Liver (tissue), 9 donors: ENCODE results near the gene ERVK3-1. TPM values are rescaled to one million over a fixed set of nuclear protein-coding genes. Genes with fewer than 3 reads are reported as not detected.
A peak's percentile ranks its signal among the peaks of the same experiment; 100 is the strongest.

Experiments
- DNase-seq: peaks from one replicate; pipeline ENCODE4 v3.0.0-alpha.2; 2017; ENCODE audit warnings: low spot score
- H3K27ac ChIP-seq, 2 donors: one replicate each; pipeline ENCODE4 v1.7.0; 2013; ENCODE audit warnings: inconsistent platforms in 2 of 2, low read length in 2 of 2, control low read depth in 1 of 2, low read depth in 1 of 2, mild to moderate bottlenecking in 1 of 2
- H3K27me3 ChIP-seq, 4 donors: one replicate each; pipeline versions ENCODE4 v1.6.1 to v1.7.0; 2013; ENCODE audit warnings: low read length in 3 of 4, inconsistent platforms in 1 of 4, mild to moderate bottlenecking in 1 of 4, moderate library complexity in 1 of 4; ENCODE audit not compliant: control insufficient read depth in 4 of 4, insufficient read depth in 4 of 4
- H3K36me3 ChIP-seq, 4 donors: one replicate each; pipeline versions ENCODE4 v1.6.1 to v1.7.0; 2013; ENCODE audit warnings: low read length in 3 of 4, mild to moderate bottlenecking in 3 of 4, low read depth in 1 of 4, moderate library complexity in 1 of 4; ENCODE audit not compliant: control insufficient read depth in 4 of 4, insufficient read depth in 3 of 4
- H3K4me1 ChIP-seq, 4 donors: one replicate each; pipeline versions ENCODE4 v1.6.1 to v1.7.0; 2013; ENCODE audit warnings: low read length in 3 of 4, mild to moderate bottlenecking in 3 of 4, moderate library complexity in 1 of 4; ENCODE audit not compliant: control insufficient read depth in 4 of 4, insufficient read depth in 4 of 4
- H3K4me3 ChIP-seq, 3 donors: one replicate each; pipeline versions ENCODE4 v1.6.1 to v1.7.0; 2013; ENCODE audit warnings: low read length in 3 of 3, control low read depth in 1 of 3, low read depth in 1 of 3, mild to moderate bottlenecking in 1 of 3
- H3K9ac ChIP-seq, 2 donors: one replicate each; pipeline ENCODE4 v1.7.0; 2013; ENCODE audit warnings: low read length in 2 of 2, mild to moderate bottlenecking in 2 of 2, moderate library complexity in 2 of 2, control low read depth in 1 of 2, low read depth in 1 of 2
- H3K9me3 ChIP-seq, 4 donors: one replicate each; pipeline versions ENCODE4 v1.6.1 to v1.7.0; 2013; ENCODE audit warnings: low read length in 3 of 4; ENCODE audit not compliant: control insufficient read depth in 4 of 4
- CTCF ChIP-seq: fragments of 150-350 bp; IDR thresholded peaks from 2 replicates; pipeline ENCODE4 v1.5.1; 2017; ENCODE audit warnings: improper control_type of control experiment, low read depth, low read length; ENCODE audit not compliant: missing input control
- EGR1 ChIP-seq, 2 donors: IDR thresholded peaks; 2 replicates each; pipeline ENCODE4 v1.6.1; 2016 to 2018; ENCODE audit warnings: antibody characterized with exemption in 2 of 2, low read depth in 2 of 2
- FOXA1 ChIP-seq: IDR thresholded peaks from 2 replicates; pipeline ENCODE4 v1.6.1; 2016; ENCODE audit warnings: antibody characterized with exemption
- FOXA2 ChIP-seq: IDR thresholded peaks from 2 replicates; pipeline ENCODE4 v1.6.1; 2016; ENCODE audit warnings: antibody characterized with exemption
- GABPA ChIP-seq, 2 donors: IDR thresholded peaks in 1 of 2; conservative IDR thresholded peaks in 1 of 2; 2 replicates each; pipeline ENCODE4 v1.6.1; 2016; ENCODE audit warnings: antibody characterized with exemption in 2 of 2, mild to moderate bottlenecking in 1 of 2, moderate library complexity in 1 of 2
- HNF4A ChIP-seq, 2 donors: conservative IDR thresholded peaks; 2 replicates each; pipeline ENCODE4 v1.6.1; 2016; ENCODE audit warnings: antibody characterized with exemption in 2 of 2, mild to moderate bottlenecking in 2 of 2
- HNF4G ChIP-seq: IDR thresholded peaks from 2 replicates; pipeline ENCODE4 v1.6.1; 2016; ENCODE audit warnings: antibody characterized with exemption
- JUND ChIP-seq, 2 donors: IDR thresholded peaks; 2 replicates each; pipeline ENCODE4 v1.6.1; 2016; ENCODE audit warnings: antibody characterized with exemption in 2 of 2
- NR2F2 ChIP-seq: IDR thresholded peaks from 2 replicates; pipeline ENCODE4 v1.6.1; 2016; ENCODE audit warnings: antibody characterized with exemption
- RAD21 ChIP-seq, 2 donors: IDR thresholded peaks; 2 replicates each; pipeline ENCODE4 v1.6.1; 2016; ENCODE audit warnings: antibody characterized with exemption in 2 of 2, mild to moderate bottlenecking in 2 of 2
- REST ChIP-seq: IDR thresholded peaks from 2 replicates; pipeline ENCODE4 v1.6.1; 2016; ENCODE audit warnings: antibody characterized with exemption, mild to moderate bottlenecking
- RXRA ChIP-seq, 2 donors: IDR thresholded peaks; 2 replicates each; pipeline ENCODE4 v1.6.1; 2017 to 2018; ENCODE audit warnings: antibody characterized with exemption in 2 of 2, mild to moderate bottlenecking in 1 of 2
- SP1 ChIP-seq: IDR thresholded peaks from 2 replicates; pipeline ENCODE4 v1.6.1; 2018; ENCODE audit warnings: antibody characterized with exemption, mild to moderate bottlenecking
- TAF1 ChIP-seq: conservative IDR thresholded peaks from 2 replicates; pipeline ENCODE4 v1.6.1; 2016; ENCODE audit warnings: antibody characterized with exemption, mild to moderate bottlenecking
- YY1 ChIP-seq: IDR thresholded peaks from 2 replicates; pipeline ENCODE4 v1.6.1; 2016; ENCODE audit warnings: antibody characterized with exemption, mild to moderate bottlenecking
- WGBS: extraction: QIAGEN DNeasy Blood & Tissue Kit; methylation state at CpG from one replicate; pipeline ENCODE4 v1.1.7; 2013; 5-methylcytosine and 5-hydroxymethylcytosine counted together
- polyA plus RNA-seq, 2 donors: library from polyadenylated mRNA; stranded (reverse) in 1 of 2; unstranded in 1 of 2; fragments of 200-250 nt in 1 of 2; fragments of >200 nt in 1 of 2; fragmentation: Nextera tagmentation in 1 of 2; extraction: Ambion mirVana in 1 of 2; gene quantifications; one replicate each; pipeline versions ENCODE4 v1.2.1 to v1.2.3, GENCODE V29; 2013 to 2015
- total RNA-seq, 2 donors: library from RNA; depleted of rRNA; stranded (reverse); fragments of >200 nt; gene quantifications; one replicate each; pipeline ENCODE4 v1.2.3, GENCODE V29; 2014
- TF ChIP-seq, protein P1 (sequence below): IDR thresholded peaks from 2 replicates; pipeline ENCODE4 v1.6.1; 2016; ENCODE audit warnings: antibody characterized with exemption
- TF ChIP-seq, protein P2 (sequence below): IDR thresholded peaks from 2 replicates; pipeline ENCODE4 v1.6.1; 2016; ENCODE audit warnings: antibody characterized with exemption
- TF ChIP-seq, protein P3 (sequence below): IDR thresholded peaks from 2 replicates; pipeline ENCODE4 v1.6.1; 2016; ENCODE audit warnings: antibody characterized with exemption
- donor health status: healthy.
- donor health status: healthy.
- donor health status: healthy.
- donor health status: healthy.
- donor health status: healthy.

Gene ERVK3-1
- total and polyA plus RNA-seq, 4 donors = 17.6 to 31.7 (median 24.7) TPM

GRCh38 chr19:58315580-58315979 is 10.4 kb downstream of the ERVK3-1 start (continued):
- TF ChIP-seq REST = no peak
- no peak for TF ChIP-seq TAF1
- no peak for TF ChIP-seq RAD21 (IDR thresholded peaks at IDR 0.05)

- H3K27ac ChIP-seq = no peak overlapping the region
- peaks cover 10 to 32% (median 22%) of the 10 kb centered on the region in 4 donors for H3K36me3 ChIP-seq
- DNase-seq = no peak
- no peaks in the 10 kb centered on the region for H3K4me1 ChIP-seq
- TF ChIP-seq TAF1 (no peak), REST (peak; percentile 99), YY1 (no peak), NR2F2 (no peak), RAD21 (IDR thresholded peaks at IDR 0.05) (no peak)
- TF ChIP-seq, protein P1, sequence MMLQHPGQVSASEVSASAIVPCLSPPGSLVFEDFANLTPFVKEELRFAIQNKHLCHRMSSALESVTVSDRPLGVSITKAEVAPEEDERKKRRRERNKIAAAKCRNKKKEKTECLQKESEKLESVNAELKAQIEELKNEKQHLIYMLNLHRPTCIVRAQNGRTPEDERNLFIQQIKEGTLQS = no peak
- no peaks in the 10 kb centered on the region for H3K27me3 ChIP-seq
- no peak overlapping the region for H3K9ac ChIP-seq
- H3K4me3 ChIP-seq = no peak overlapping the region
- 70% methylated on average over 7 of the region's 7 CpGs for WGBS
- H3K9me3 ChIP-seq = no peaks in the 10 kb centered on the region
Observed at GRCh38 chr19:58317476-58318072, 12.4 kb downstream of the ERVK3-1 start.

DNA sequence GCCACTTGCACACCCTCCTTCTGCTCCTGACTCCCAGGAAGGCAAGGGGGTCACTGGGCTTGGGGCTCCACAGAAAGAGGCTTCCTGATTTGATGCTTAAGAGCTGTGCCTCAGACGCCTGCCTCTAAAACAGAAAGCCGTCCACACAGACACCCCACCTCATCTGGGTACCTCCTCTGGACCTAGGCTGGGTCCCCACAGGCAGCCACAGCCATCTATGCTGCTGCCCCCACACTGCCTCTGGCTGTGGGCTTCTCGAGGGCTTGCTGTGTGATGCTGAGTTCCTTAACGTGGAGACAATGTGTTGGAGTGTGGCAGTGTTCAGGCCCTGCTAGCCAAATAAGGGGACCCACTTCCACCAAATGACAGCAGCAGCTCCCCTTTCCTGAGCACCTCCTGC is 13.1 kb downstream of the ERVK3-1 start:
- peaks cover 6 to 25% (median 17%) of the 10 kb centered on the region in 4 donors for H3K36me3 ChIP-seq
- no peaks in the 10 kb centered on the region for H3K9me3 ChIP-seq
- DNase-seq = no peak
- WGBS = 84% methylated on average over 4 of the region's 4 CpGs
- no peaks in the 10 kb centered on the region for H3K4me1 ChIP-seq
- H3K9ac ChIP-seq = no peak overlapping the region
- no peak overlapping the region for H3K4me3 ChIP-seq
- no peaks in the 10 kb centered on the region for H3K27me3 ChIP-seq
- H3K27ac ChIP-seq = no peak overlapping the region
- TF ChIP-seq YY1 (no peak), HNF4A (conservative IDR thresholded peaks at IDR 0.05) (no peak), CTCF (no peak), GABPA (IDR thresholded peaks at IDR 0.05 in 1 of 2, conservative IDR thresholded peaks at IDR 0.05 in 1 of 2) (no peak), RAD21 (IDR thresholded peaks at IDR 0.05) (no peak), TAF1 (no peak), FOXA1 (no peak), HNF4G (no peak), EGR1 (IDR thresholded peaks at IDR 0.05; ENCODE audit: low read depth in 2 of 2) (no peak), SP1 (no peak), RXRA (IDR thresholded peaks at IDR 0.05) (no peak), FOXA2 (no peak), NR2F2 (no peak), JUND (IDR thresholded peaks at IDR 0.05) (no peak)
- TF ChIP-seq, protein P1 = no peak
- TF ChIP-seq, protein P2, sequence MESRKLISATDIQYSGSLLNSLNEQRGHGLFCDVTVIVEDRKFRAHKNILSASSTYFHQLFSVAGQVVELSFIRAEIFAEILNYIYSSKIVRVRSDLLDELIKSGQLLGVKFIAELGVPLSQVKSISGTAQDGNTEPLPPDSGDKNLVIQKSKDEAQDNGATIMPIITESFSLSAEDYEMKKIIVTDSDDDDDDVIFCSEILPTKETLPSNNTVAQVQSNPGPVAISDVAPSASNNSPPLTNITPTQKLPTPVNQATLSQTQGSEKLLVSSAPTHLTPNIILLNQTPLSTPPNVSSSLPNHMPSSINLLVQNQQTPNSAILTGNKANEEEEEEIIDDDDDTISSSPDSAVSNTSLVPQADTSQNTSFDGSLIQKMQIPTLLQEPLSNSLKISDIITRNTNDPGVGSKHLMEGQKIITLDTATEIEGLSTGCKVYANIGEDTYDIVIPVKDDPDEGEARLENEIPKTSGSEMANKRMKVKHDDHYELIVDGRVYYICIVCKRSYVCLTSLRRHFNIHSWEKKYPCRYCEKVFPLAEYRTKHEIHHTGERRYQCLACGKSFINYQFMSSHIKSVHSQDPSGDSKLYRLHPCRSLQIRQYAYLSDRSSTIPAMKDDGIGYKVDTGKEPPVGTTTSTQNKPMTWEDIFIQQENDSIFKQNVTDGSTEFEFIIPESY = no peak
- TF ChIP-seq, protein P3, sequence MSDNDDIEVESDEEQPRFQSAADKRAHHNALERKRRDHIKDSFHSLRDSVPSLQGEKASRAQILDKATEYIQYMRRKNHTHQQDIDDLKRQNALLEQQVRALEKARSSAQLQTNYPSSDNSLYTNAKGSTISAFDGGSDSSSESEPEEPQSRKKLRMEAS = no peak
